ENCODE data around the gene PDE4B. TPM values are rescaled to one million over a fixed set of nuclear protein-coding genes. Genes with fewer than 3 reads are reported as not detected.

PDE4B gene
- total RNA-seq, 2 donors from 2014 or later: 4.3 to 18.0 TPM

- Mint-ChIP-seq H3K36me3 (ENCODE audit: low read depth) (no peaks in the 10 kb centered on the region), H3K9me3 (no peaks in the 10 kb centered on the region), H3K4me1 (peaks cover 2% of the 10 kb centered on the region), H3K27me3 (ENCODE audit: insufficient read depth) (peaks cover 2% of the 10 kb centered on the region), H3K4me3 (no peak overlapping the region), H3K27ac (no peak overlapping the region)
- Histone ChIP-seq H3K4me3 (ENCODE audit: low read length) (no peak overlapping the region), H3K36me3 (ENCODE audit: control insufficient read depth, insufficient read depth, low read length) (no peaks in the 10 kb centered on the region), H3K9me3 (ENCODE audit: control insufficient read depth, low read length) (no peaks in the 10 kb centered on the region), H3K27ac (ENCODE audit: low read depth, low read length) (no peak overlapping the region), H3K9ac (ENCODE audit: extremely low read depth, low read length, poor library complexity, severe bottlenecking) (no peak overlapping the region), H3K27me3 (ENCODE audit: control insufficient read depth, insufficient read depth, low read length, poor library complexity, severe bottlenecking) (no peaks in the 10 kb centered on the region), H3K4me1 (ENCODE audit: control insufficient read depth, insufficient read depth, low read length) (no peaks in the 10 kb centered on the region)
- no peak for TF ChIP-seq CTCF (conservative IDR thresholded peaks at IDR 0.05)
- DNase-seq: no peak
These were observed 146.5 kb downstream of the PDE4B start for GRCh38 chr1:65939191-65939590.

GRCh38 chr1:65939636-65940035 is 146.9 kb downstream of the PDE4B start:
- H3K27me3 Mint-ChIP-seq (ENCODE audit: insufficient read depth): peaks cover 2% of the 10 kb centered on the region
- no peaks in the 10 kb centered on the region for H3K9me3 Mint-ChIP-seq
- no peak overlapping the region for H3K4me3 Mint-ChIP-seq
- no peaks in the 10 kb centered on the region for H3K27me3 ChIP-seq (ENCODE audit: control insufficient read depth, insufficient read depth, low read length, poor library complexity, severe bottlenecking)
- TF ChIP-seq CTCF (conservative IDR thresholded peaks at IDR 0.05): no peak
- peaks cover 2% of the 10 kb centered on the region for H3K4me1 Mint-ChIP-seq
- H3K36me3 Mint-ChIP-seq (ENCODE audit: low read depth): no peaks in the 10 kb centered on the region
- H3K36me3 ChIP-seq (ENCODE audit: control insufficient read depth, insufficient read depth, low read length): no peaks in the 10 kb centered on the region
- H3K4me1 ChIP-seq (ENCODE audit: control insufficient read depth, insufficient read depth, low read length): no peaks in the 10 kb centered on the region
- no peak overlapping the region for H3K27ac Mint-ChIP-seq
- WGBS, 2 experiments (ENCODE audit: insufficient coverage in 1 of 2, insufficient read length in 1 of 2): 72 to 100% methylated on average over 2 of the region's 2 CpGs
- no peak overlapping the region for H3K9ac ChIP-seq (ENCODE audit: extremely low read depth, low read length, poor library complexity, severe bottlenecking)
- no peak for DNase-seq
- H3K27ac ChIP-seq (ENCODE audit: low read depth, low read length): no peak overlapping the region
- no peaks in the 10 kb centered on the region for H3K9me3 ChIP-seq (ENCODE audit: control insufficient read depth, low read length)
- H3K4me3 ChIP-seq (ENCODE audit: low read length): no peak overlapping the region

GRCh38 chr1:65940126-65940525 is 147.4 kb downstream of the PDE4B start:
- Histone ChIP-seq H3K27me3 (ENCODE audit: control insufficient read depth, insufficient read depth, low read length, poor library complexity, severe bottlenecking) (no peaks in the 10 kb centered on the region), H3K36me3 (ENCODE audit: control insufficient read depth, insufficient read depth, low read length) (no peaks in the 10 kb centered on the region), H3K4me3 (ENCODE audit: low read length) (no peak overlapping the region), H3K9me3 (ENCODE audit: control insufficient read depth, low read length) (no peaks in the 10 kb centered on the region), H3K9ac (ENCODE audit: extremely low read depth, low read length, poor library complexity, severe bottlenecking) (no peak overlapping the region), H3K27ac (ENCODE audit: low read depth, low read length) (no peak overlapping the region), H3K4me1 (ENCODE audit: control insufficient read depth, insufficient read depth, low read length) (no peaks in the 10 kb centered on the region)
- DNase-seq: no peak
- Mint-ChIP-seq H3K4me1 (peaks cover 2% of the 10 kb centered on the region), H3K9me3 (no peaks in the 10 kb centered on the region), H3K36me3 (ENCODE audit: low read depth) (no peaks in the 10 kb centered on the region), H3K27me3 (ENCODE audit: insufficient read depth) (peaks cover 2% of the 10 kb centered on the region), H3K4me3 (no peak overlapping the region), H3K27ac (no peak overlapping the region)
- no peak for TF ChIP-seq CTCF (conservative IDR thresholded peaks at IDR 0.05)
- 95 to 100% methylated on average over 3 to 4 of the region's 4 CpGs for WGBS, 2 experiments (ENCODE audit: insufficient coverage in 1 of 2, insufficient read length in 1 of 2)

All from endodermal cell (in vitro differentiated cells).